ENCODE results near the gene POLE3.

Gene POLE3

GRCh38 chr9:113410207-113410864 is at the start of gene POLE3, which contains the start of gene C9orf43:
Gene POLE3 (minus strand): TSS chr9:113410675. CDS start chr9:113410293, 382 bp downstream.
Gene C9orf43 (plus strand): TSS chr9:113410747. CDS start chr9:113413494, 2,747 bp downstream.
- Histone ChIP-seq H4K20me1 (ENCODE audit: insufficient read depth, low read length) (no peaks in the 10 kb centered on the region), H3K4me2 (ENCODE audit: low read depth, low read length) (peak within 1 kb of the TSS; percentile 100), H3K27me3 (replicated peaks; ENCODE audit: insufficient read depth, low read length) (no peaks in the 10 kb centered on the region), H3K4me3 (ENCODE audit: low read length) (peak within 1 kb of the TSS; percentile 99), H2AFZ (ENCODE audit: low read length) (peak within 1 kb of the TSS; percentile 89), H3K9me2 (replicated peaks; ENCODE audit: insufficient read depth, low read length) (no peaks in the 10 kb centered on the region), H3K4me1 (ENCODE audit: low read length) (peaks cover 29% of the 10 kb centered on the region), H3K9ac (ENCODE audit: low read length) (peak within 1 kb of the TSS; percentile 98), H3K9me3 (replicated peaks; ENCODE audit: insufficient read depth, low read length) (no peaks in the 10 kb centered on the region), H3F3A (ENCODE audit: insufficient read depth, low read length) (peaks cover 39% of the 10 kb centered on the region), H3K79me2 (ENCODE audit: low read length) (peaks cover 28% of the 10 kb centered on the region), H3K36me3 (replicated peaks; ENCODE audit: insufficient read depth, low read length) (peaks cover 3% of the 10 kb centered on the region; the same call in 1 of the 2 replicates), H3K27ac (ENCODE audit: low read length) (peak within 1 kb of the TSS; percentile 96)
- TF ChIP-seq EZH2 (optimal IDR thresholded peaks at IDR 0.05; ENCODE audit: low read depth, low read length) (no peak), CTCF (IDR thresholded peaks at IDR 0.05; ENCODE audit: low read length) (no peak), EZH2phosphoT487 (IDR thresholded peaks at IDR 0.05; ENCODE audit: low read length) (no peak)
- peak; percentile 96 for DNase-seq

GRCh38 chr9:113456235-113456634 is 45.8 kb upstream of the POLE3 start:
- Histone ChIP-seq H3K27ac (ENCODE audit: low read length) (no peak overlapping the region), H3K4me3 (ENCODE audit: low read length) (no peak overlapping the region), H4K20me1 (ENCODE audit: insufficient read depth, low read length) (no peaks in the 10 kb centered on the region), H3K4me1 (ENCODE audit: low read length) (peaks cover 5% of the 10 kb centered on the region; the same call in 1 of the 2 replicates), H3K9ac (ENCODE audit: low read length) (no peak overlapping the region), H3K27me3 (replicated peaks; ENCODE audit: insufficient read depth, low read length) (no peaks in the 10 kb centered on the region), H3K9me3 (replicated peaks; ENCODE audit: insufficient read depth, low read length) (no peaks in the 10 kb centered on the region), H3K9me2 (replicated peaks; ENCODE audit: insufficient read depth, low read length) (no peaks in the 10 kb centered on the region), H3K36me3 (replicated peaks; ENCODE audit: insufficient read depth, low read length) (no peaks in the 10 kb centered on the region), H3K79me2 (ENCODE audit: low read length) (no peaks in the 10 kb centered on the region), H2AFZ (ENCODE audit: low read length) (no peak overlapping the region), H3K4me2 (ENCODE audit: low read depth, low read length) (no peak overlapping the region), H3F3A (ENCODE audit: insufficient read depth, low read length) (no peaks in the 10 kb centered on the region)
- DNase-seq = no peak
- TF ChIP-seq CTCF (IDR thresholded peaks at IDR 0.05; ENCODE audit: low read length) (no peak), EZH2phosphoT487 (IDR thresholded peaks at IDR 0.05; ENCODE audit: low read length) (no peak)

- Histone ChIP-seq H3K9ac (ENCODE audit: low read length) (no peak overlapping the region), H3K4me1 (ENCODE audit: low read length) (peaks cover 5% of the 10 kb centered on the region; the same call in 1 of the 2 replicates), H3K4me2 (ENCODE audit: low read depth, low read length) (no peak overlapping the region), H3K27me3 (replicated peaks; ENCODE audit: insufficient read depth, low read length) (no peaks in the 10 kb centered on the region), H4K20me1 (ENCODE audit: insufficient read depth, low read length) (no peaks in the 10 kb centered on the region), H3F3A (ENCODE audit: insufficient read depth, low read length) (no peaks in the 10 kb centered on the region), H3K36me3 (replicated peaks; ENCODE audit: insufficient read depth, low read length) (no peaks in the 10 kb centered on the region), H3K9me2 (replicated peaks; ENCODE audit: insufficient read depth, low read length) (no peaks in the 10 kb centered on the region), H3K4me3 (ENCODE audit: low read length) (no peak overlapping the region), H2AFZ (ENCODE audit: low read length) (no peak overlapping the region), H3K9me3 (replicated peaks; ENCODE audit: insufficient read depth, low read length) (no peaks in the 10 kb centered on the region), H3K27ac (ENCODE audit: low read length) (no peak overlapping the region), H3K79me2 (ENCODE audit: low read length) (no peaks in the 10 kb centered on the region)
- DNase-seq = peak; percentile 14
- TF ChIP-seq CTCF (IDR thresholded peaks at IDR 0.05; ENCODE audit: low read length) (no peak), EZH2phosphoT487 (IDR thresholded peaks at IDR 0.05; ENCODE audit: low read length) (no peak), EZH2 (optimal IDR thresholded peaks at IDR 0.05; ENCODE audit: low read depth, low read length) (no peak)
These were observed 44.7 kb upstream of the POLE3 start for GRCh38 chr9:113454914-113455761.

Data from MM.1S (cell line).